Stimulated activated CD4-positive, alpha-beta T cell treated with anti-CD3 and anti-CD28 coated beads, TNF-alpha, amount 100 ng/mL, for 24 hours (primary cell): ENCODE data around the gene CFAP54.

Experiments
- DNase-seq, 3 experiments: peaks; one replicate each; pipeline ENCODE4 v3.0.0-alpha.2; 2020; ENCODE audit warnings: low read depth in 3 of 3

CFAP54 gene

GRCh38 chr12:96822641-96823040 lies 333.3 kb downstream of the CFAP54 start:
- DNase-seq, result no peak

- DNase-seq, result no peak
Measured at GRCh38 chr12:96824074-96824837, 334.9 kb downstream of the CFAP54 start.

GRCh38 chr12:96824838-96825236 lies 335.5 kb downstream of the CFAP54 start:
- no peak for DNase-seq

GRCh38 chr12:96828169-96828789 lies 338.9 kb downstream of the CFAP54 start:
- no peak for DNase-seq

GRCh38 chr12:96829354-96829753 lies 340.0 kb downstream of the CFAP54 start:
- DNase-seq, result no peak

- no peak for DNase-seq
Measured at GRCh38 chr12:96831346-96831745, 342.0 kb downstream of the CFAP54 start.

- no peak for DNase-seq
Measured at GRCh38 chr12:96846293-96846692, 356.9 kb downstream of the CFAP54 start.

GRCh38 chr12:96850676-96851075 lies 361.3 kb downstream of the CFAP54 start:
- no peak for DNase-seq

GRCh38 chr12:96858162-96858561 lies 368.8 kb downstream of the CFAP54 start:
- DNase-seq, result no peak

- DNase-seq, result no peak
Measured at GRCh38 chr12:96861656-96862055, 372.3 kb downstream of the CFAP54 start.

GRCh38 chr12:96862326-96862725 lies 372.9 kb downstream of the CFAP54 start:
- DNase-seq, result no peak

GRCh38 chr12:96864335-96864734 lies 375.0 kb downstream of the CFAP54 start:
- DNase-seq, result no peak

- no peak for DNase-seq
Measured at GRCh38 chr12:96866801-96867590, 377.6 kb downstream of the CFAP54 start.

- DNase-seq, result no peak
Measured at GRCh38 chr12:96870946-96871345, 381.6 kb downstream of the CFAP54 start.

- no peak for DNase-seq
Measured at GRCh38 chr12:96872961-96873360, 383.6 kb downstream of the CFAP54 start.

GRCh38 chr12:96874211-96874610 lies 384.8 kb downstream of the CFAP54 start:
- no peak for DNase-seq

GRCh38 chr12:96876966-96877365 lies 387.6 kb downstream of the CFAP54 start:
- no peak for DNase-seq

- no peak for DNase-seq
Measured at GRCh38 chr12:96878704-96879103, 389.3 kb downstream of the CFAP54 start.

- no peak for DNase-seq
Measured at GRCh38 chr12:96879301-96879700, 389.9 kb downstream of the CFAP54 start.

GRCh38 chr12:96880220-96880619 lies 390.8 kb downstream of the CFAP54 start:
- DNase-seq, result no peak

- DNase-seq, result no peak
Measured at GRCh38 chr12:96881608-96882007, 392.2 kb downstream of the CFAP54 start.

GRCh38 chr12:96882862-96883261 lies 393.5 kb downstream of the CFAP54 start:
- DNase-seq, result no peak

- no peak for DNase-seq
Measured at GRCh38 chr12:96883571-96883970, 394.2 kb downstream of the CFAP54 start.
